HG03378 (cell line): ENCODE results near the gene CACNA2D4.
"Not testable (repeated sequence)": the region's sequence is repeated elsewhere in the genome, so short reads cannot be mapped to it uniquely, and the experiment has no call there.

ENCODE experiments used
- ATAC-seq: cut with Tn5 transposase; IDR thresholded peaks from one replicate; pipeline ENCODE4 v1.9.1; 2021; ENCODE audit warnings: mild to moderate bottlenecking, moderate library complexity; ENCODE audit not compliant: unreplicated experiment

Gene CACNA2D4, protein sequence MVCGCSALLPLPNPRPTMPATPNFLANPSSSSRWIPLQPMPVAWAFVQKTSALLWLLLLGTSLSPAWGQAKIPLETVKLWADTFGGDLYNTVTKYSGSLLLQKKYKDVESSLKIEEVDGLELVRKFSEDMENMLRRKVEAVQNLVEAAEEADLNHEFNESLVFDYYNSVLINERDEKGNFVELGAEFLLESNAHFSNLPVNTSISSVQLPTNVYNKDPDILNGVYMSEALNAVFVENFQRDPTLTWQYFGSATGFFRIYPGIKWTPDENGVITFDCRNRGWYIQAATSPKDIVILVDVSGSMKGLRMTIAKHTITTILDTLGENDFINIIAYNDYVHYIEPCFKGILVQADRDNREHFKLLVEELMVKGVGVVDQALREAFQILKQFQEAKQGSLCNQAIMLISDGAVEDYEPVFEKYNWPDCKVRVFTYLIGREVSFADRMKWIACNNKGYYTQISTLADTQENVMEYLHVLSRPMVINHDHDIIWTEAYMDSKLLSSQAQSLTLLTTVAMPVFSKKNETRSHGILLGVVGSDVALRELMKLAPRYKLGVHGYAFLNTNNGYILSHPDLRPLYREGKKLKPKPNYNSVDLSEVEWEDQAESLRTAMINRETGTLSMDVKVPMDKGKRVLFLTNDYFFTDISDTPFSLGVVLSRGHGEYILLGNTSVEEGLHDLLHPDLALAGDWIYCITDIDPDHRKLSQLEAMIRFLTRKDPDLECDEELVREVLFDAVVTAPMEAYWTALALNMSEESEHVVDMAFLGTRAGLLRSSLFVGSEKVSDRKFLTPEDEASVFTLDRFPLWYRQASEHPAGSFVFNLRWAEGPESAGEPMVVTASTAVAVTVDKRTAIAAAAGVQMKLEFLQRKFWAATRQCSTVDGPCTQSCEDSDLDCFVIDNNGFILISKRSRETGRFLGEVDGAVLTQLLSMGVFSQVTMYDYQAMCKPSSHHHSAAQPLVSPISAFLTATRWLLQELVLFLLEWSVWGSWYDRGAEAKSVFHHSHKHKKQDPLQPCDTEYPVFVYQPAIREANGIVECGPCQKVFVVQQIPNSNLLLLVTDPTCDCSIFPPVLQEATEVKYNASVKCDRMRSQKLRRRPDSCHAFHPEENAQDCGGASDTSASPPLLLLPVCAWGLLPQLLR

DNA sequence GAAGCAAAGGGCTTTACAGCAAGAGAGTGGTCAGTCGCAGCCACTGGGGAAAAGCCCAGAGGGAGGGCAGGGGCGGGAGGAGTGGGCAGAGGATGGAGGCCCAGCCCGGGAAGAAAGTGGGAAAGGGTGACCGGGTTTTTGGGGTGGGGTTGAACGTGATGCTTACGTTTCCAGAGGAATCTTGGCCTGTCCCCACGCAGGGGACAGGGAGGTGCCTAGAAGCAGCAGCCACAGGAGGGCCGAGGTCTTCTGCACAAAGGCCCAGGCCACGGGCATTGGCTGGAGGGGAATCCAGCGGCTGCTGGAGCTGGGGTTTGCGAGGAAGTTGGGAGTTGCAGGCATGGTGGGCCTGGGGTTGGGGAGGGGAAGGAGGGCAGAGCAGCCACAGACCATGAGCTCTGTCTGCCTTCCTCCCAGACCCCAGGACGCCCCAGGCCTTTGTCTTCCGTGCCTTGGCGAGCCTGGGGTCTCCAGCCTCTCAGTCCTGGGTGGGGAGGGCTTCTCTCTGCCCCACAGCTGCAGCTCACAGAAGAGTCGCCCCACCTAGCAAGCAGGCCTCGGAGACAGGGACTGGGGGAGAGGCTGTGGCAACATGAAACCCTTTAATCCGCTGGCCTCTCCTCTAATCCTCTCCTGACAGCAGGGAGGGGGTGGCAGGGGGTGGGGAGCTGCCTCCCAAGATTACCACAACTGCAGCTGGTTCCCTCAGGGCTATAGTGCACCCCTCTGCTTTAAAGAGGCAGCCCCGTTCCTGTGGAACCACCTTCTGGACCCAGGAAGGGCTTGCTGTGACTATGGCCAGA, at the start of gene CACNA2D4:
CACNA2D4 (minus strand) TSS at position 572 of the 803 bp plus-strand sequence; CDS start at position 393, 179 bp downstream.
- ATAC-seq: no peak

DNA sequence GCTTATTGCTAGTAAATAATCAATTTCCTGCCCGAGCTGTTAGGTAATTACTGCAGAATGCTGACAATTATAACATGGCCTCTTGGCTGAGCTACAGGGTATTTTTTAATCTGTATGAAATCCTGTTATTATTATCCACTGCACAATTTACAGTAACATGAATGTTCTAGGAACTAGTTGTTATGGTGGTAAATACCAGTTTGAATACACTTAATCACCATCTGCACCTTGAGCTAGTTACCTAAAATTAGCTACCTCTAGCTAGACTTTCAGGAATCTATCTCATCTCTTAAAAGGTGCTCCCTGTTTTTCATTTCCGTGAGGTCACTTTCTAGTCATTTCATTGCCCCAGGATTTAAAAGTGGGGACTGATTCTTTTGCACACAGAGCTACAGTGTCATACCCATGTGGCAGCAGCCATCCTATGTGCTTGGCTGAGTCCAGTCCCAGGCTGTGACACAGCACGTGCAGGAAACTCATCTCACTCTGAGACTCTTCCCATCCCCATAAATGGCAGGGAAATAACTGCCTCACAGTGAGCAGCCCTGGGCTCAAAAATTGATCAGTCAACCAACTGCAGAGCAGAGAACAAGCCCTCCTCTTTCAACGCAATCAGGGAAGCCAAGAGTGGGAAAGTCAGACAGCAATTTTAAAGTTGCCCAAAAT, 48.2 kb upstream of the CACNA2D4 start:
- no peak for ATAC-seq

DNA sequence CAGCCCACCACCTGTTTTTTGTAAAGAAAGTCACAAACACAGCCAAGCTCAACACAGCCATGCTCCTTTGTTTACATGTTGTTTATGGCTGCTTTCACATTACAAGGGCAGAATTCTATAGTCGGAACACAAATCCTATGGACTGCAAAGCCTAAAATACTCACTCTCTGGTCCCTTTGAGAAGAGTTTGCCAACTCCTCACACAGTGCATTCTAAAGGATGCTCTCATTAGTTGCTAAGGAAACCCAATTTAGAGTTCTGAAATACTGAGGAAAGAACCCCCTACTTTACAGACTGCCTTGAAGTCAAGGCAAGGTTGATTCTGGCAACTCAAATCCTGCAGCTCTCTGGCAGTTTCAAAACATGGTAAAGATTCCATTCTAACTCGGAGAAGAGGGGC, 47.5 kb upstream of the CACNA2D4 start:
- ATAC-seq: no peak

DNA sequence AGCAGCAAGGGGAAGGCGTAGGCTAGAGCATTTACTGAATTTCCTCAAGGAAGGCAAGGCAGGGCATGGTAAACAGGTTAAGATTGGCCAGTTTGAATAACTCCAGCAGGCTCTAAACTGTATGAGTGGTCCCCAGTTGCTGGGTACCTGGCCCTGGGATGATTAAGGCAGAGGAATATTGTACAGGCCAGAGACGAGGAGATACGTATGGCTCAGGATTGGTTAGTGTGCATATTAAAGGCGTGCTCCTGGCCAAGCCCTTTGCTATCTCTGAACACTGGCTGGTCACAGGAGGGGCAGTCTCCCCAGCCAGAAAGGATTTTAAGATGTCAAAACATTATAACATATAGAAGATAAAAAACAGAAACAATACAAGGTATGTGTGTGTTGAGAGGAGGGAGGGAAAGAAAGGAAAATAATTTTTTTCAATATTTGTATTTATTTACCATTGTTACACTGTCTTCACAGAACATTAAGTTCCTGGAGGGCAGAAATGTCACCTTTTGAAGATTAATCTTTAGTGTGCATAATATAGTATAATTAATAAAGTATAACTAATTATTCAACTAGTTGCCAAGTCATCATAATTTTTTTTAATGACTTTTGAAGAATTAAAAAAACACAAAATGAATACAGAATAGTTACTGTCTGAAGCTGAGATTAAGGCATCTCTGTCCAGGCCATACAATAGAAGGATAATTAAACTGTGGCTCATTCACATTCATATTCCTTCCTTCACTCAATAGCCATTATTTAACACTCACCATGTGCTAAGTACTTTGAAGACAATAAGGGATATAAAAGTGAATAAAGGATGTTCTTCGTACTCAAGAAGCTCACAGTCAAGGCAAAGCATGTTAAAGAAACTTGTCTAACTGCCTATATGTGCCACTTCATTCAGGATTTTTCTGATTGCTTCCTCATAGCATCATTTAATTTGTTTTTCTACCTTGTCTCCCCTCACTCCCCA, 43.9 kb upstream of the CACNA2D4 start:
- ATAC-seq: no peak

DNA sequence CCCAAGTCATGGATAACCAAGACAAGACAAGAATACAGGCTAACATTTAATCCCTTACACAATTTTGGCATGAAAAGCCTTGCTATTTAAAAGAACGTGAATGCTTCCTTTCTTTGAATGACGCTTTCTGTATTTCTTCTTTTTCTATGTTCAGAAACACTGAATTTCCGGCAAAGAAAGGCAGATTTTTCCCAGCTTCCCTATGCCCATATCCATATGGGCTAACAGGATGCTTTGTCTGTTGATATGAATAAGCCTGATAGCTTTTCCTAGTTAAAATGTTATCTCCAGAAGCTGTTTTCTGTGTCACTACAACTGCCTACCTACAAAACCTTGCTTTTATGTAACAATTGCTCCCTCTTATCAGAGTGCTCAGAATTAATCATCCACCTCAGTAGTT, 38.3 kb upstream of the CACNA2D4 start:
- no peak for ATAC-seq

DNA sequence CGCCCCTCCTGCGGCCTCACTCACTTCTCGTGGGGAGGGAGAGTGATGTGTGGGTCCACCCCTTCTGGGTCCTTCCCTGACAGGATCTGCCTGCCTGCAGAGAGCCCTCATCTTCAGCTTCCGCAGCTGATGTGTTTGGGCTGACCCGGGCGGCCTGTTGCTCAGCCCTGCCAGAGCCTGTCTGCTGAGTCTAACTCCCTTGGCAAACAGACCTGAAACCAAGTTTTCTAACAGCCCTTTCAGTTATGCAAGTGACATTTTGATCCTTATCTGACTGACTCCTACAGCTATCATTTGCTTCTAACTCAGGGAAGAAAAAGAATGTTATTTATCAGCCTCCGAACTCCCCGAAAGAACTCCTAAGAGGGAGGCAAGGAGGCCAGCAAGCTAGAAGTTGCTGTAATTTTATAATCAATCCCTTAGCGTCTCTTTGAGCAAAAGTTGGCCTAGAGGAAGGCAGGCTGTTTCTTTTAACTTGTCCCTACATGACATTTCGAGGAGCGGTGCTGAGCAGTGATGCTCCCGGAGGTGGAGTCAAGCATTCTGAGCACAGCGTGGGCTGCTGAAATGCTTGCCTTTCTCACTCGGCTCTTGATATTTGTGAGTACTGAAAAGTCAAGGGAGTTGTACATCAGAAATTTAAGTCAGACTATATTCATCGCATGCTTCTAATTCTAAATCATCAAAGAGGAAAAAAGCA, 31.5 kb upstream of the CACNA2D4 start:
- ATAC-seq: no peak

DNA sequence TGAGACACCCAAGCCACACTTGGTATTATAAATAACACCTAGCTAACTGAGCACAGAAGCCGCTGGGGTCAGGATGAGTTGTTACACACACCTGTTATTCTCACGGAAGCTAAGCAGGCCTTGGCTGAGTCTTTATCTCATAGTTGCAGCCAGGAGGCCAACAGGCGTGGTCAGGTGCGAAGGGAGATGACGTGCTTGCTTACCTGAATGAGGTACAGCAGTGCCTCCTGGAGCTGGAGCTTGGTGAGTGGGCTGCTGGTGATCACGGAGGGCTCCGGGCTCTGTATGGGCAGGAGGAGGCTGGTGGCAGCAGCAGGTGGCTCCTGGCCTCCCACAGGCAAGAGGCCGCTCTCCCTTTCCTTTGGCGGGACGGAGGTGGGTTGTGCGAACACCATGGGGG, 30.4 kb upstream of the CACNA2D4 start:
- no peak for ATAC-seq

DNA sequence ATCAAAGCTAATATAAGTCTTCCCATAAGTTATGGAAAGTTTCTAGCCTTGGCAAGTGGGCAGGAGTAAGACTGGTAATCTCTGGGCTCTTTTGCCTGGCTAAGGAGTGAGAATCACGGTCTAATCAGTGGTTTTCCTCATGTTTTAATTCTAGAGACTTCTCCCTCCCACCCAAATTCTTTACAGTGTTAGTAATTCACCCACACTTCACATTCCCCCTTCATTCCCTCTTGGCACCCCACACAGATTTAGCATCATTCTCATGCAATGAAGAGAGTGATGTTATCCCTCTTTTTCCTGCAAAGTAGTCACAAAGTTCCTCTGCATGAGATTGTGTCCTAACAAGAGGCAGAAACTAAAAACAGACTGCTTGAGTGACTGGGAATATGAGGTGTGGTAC, 28.6 kb upstream of the CACNA2D4 start:
- no peak for ATAC-seq

DNA sequence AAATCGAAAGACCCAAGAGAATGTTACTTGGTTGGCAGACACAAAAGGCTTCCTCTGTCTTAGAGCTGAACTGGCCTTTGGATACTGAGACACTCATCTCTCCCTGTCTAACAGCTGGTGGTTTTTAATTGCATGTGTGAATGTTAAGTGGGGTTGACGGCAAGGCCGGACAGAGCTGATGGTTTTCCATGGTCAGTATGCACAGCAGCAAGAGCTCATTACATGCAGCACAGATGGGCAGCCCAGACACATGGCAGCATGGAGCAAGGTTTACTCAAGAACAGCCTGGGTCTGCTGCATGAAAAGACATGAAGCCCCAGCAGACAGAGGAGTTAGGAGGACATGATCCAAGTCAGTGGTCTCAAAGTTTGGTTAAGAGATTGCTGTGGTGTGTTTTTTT, 27.8 kb upstream of the CACNA2D4 start:
- no peak for ATAC-seq

DNA sequence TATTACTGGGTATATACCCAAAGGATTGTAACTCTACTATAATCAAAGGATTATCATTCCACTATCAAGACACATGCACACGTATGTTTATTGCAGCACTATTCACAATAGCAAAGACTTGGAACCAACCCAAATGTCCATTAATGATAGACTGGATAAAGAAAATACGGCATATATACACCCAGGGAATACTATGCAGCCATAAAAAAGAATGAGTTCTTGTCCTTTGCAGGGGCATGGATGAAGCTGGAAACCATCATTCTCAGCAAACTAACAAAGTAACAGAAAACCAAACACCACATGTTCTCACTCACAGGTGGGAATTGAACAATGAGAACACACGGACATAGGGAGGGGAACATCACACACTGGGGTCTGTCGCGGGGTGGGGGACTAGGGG, 27.1 kb upstream of the CACNA2D4 start:
- not testable (repeated sequence) for ATAC-seq

DNA sequence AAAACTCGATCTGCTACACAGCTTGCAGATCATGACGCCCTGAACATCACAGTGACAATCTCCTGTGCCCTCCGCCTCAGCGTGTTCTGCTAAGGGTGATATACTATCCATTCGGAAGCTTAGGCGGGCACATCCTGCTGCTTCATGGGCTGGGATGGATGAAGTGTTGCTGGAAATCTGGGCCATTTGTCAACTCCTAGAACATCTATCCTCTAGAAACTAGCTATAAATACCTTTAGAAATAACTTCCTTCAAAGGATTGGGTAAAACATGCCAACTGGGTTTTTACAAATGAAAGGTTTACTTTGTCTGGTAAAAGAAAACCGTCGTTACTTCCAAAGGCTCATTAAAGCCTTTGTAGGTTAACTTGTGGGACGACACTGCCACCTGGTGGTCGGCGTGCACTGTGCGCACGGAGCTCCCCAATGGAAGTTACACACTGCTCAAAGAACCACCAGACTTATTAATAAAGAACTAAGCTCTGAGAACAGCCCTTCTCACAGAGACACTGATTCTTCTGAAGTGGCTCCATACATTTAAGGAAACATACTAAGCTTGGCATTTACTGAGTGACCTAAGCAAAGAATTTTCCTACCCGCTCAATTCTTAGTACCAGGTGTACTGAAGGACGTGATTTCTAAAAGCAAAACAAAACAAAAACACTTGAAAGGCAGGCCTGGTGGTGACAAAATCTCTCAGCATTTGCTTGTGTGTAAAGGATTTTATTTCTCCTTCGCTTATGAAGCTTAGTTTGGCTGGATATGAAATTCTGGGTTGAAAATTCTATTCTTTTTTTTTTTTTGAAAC, 21.6 kb upstream of the CACNA2D4 start:
- ATAC-seq: no peak

DNA sequence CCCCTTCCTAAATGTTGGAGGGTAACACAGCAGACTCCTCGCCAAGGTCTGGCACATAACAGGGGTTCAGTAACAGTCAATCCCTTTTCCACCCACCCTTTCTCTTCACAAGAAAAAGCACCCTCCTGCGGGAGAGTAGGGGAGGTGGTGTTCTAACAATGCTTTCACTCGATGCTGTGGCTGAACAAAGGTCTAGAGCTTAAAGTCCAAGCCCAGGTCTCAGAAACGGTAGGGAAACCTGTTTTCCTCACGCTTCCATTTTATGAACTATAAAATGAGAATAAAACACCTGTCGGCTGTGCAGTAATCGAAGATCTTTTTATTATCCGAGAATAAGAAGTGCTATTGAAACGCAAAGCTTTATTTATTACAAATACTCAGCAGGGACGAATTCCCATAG, 20.9 kb upstream of the CACNA2D4 start:
- no peak for ATAC-seq

DNA sequence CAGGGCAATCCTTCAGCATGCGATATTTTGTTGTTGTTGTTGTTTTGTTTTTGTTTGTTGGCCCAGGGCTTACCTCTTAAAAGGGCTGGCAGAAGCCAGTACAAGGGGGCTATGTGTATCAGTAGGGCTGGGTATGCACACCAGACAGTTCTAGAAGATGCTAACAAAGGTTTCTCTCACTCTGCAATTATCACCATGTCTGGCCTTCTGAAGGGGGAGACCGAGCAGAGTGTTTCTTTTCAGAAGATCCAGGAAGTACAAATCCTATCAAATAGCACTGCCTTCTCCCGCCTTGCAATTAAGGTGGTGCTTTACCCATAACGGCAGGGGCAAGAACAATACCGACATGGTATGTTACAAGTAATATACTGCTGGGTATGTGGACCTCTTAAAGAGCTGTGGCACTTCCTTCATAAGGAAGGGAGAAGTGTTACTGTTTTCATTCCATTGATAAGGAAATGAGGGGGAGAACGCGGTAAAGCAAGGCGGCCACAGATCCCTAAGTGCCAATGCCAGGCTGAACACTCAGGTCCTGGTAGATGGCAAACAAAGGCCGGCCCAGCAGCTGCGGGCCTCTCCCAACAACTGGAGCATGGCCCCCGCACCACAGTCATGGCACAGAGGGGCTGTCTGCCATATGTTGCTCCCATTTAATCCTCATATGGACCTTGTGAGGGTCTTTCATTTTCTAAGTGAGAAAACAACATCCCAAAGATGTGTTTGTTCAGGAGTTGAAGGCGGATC, 19.2 kb upstream of the CACNA2D4 start:
- no peak for ATAC-seq

DNA sequence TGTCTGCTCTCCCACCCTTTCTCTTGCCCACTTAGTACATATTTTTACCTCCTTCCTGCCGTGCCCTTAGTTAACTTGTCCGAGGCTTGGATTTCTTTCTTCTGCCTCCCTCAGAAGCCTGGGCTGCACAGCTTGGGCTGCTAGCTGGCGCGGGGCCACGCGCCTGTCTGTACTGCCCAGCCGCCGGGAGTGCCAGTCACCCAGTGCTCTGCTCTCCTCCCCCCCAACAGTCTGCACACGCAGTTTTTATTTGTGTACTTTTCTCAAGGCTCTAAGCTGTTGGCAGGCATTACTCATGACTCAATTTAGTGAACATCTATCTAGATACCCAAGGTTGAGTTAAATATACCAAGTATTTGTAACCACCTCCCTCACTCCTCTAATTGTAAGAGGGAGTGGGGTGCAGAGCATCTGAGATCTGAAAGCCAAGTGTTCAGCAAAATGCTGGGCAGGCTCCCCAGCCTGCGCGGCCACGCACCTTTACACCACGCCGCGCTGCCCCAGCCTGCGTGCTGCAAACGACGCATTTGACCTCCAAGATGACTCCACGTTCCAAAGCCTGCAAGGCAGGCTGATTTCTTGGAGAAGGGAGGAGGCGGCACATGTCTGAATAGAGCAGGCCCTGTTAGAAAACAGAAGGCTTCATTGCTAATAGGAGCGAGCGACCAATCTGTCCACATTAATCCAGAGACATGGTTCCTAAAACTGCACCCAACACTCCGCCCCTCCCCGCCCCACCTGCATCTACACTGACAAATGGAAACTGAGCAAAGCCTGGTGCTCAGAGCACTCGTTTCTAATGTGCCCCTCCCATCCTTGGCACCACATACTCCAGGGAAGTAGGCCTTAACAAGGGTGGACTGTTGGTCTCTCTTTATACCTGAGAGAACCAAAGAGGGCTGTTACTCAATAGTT, 18.2 kb upstream of the CACNA2D4 start:
- ATAC-seq: no peak

DNA sequence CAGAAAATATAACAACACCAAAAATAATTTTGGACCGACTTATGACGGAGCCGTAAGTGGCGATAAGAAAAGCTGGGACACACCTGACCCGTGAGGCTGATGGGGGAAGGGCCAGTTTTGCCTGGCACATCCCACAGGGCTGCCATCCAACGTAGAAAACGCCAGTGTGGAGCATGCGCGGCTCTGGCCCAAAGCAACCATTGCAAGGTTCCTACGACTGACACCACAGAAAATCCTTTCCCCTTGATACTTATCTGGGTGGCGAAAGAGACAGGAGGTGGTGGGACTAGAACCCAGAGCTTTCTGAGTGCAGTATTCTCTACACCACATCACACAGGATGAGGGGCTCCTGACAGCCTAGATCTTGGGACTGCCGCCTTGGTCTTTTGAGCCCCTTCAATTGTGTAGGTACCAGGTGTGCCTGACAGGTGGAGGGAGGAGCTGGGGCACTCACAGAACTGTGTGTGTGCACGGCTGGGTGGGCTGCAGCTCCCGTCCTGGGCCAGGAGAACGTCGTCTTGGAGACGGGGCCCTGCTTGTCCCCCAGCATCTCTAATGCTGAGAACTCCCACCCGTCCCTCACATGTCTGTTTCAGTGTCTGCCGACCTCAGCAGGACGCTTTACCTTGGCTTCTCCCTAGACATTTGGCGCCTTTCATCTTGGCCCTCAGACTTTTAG, 17.4 kb upstream of the CACNA2D4 start:
- no peak for ATAC-seq
